Eye (tissue), 1 donor: ENCODE data around the gene GGT5.
A peak's percentile ranks its signal among the peaks of the same experiment; 100 is the strongest.
"Not testable (repeated sequence)": the region's sequence is repeated elsewhere in the genome, so short reads cannot be mapped to it uniquely, and the experiment has no call there.

Experiments
- DNase-seq: peaks from one replicate; pipeline ENCODE4 v3.0.0-alpha.2; 2015

GGT5 gene

GRCh38 chr22:24232124-24232523, 12.8 kb downstream of the GGT5 start:
- DNase-seq: no peak

GRCh38 chr22:24231706-24232105, 13.2 kb downstream of the GGT5 start:
- no peak for DNase-seq

GRCh38 chr22:24230911-24231656, 13.8 kb downstream of the GGT5 start:
- no peak for DNase-seq

GRCh38 chr22:24225951-24226350, 18.9 kb downstream of the GGT5 start:
- DNase-seq: no peak

- no peak for DNase-seq
Measured at GRCh38 chr22:24225044-24225601, 19.8 kb downstream of the GGT5 start.

GRCh38 chr22:24224468-24224867, 20.4 kb downstream of the GGT5 start:
- no peak for DNase-seq

- DNase-seq: no peak
Measured at GRCh38 chr22:24219750-24220149, 25.1 kb downstream of the GGT5 start.

GRCh38 chr22:24217384-24217783, 27.5 kb downstream of the GGT5 start:
- DNase-seq: no peak

- no peak for DNase-seq
Measured at GRCh38 chr22:24216541-24217209, 28.2 kb downstream of the GGT5 start.

- DNase-seq: no peak
Measured at GRCh38 chr22:24214467-24215285, 30.2 kb downstream of the GGT5 start.

- DNase-seq: not testable (repeated sequence)
Measured at GRCh38 chr22:24213111-24213510, 31.8 kb downstream of the GGT5 start.

GRCh38 chr22:24211716-24212115, 33.2 kb downstream of the GGT5 start:
- DNase-seq: not testable (repeated sequence)

GRCh38 chr22:24210409-24210808, 34.5 kb downstream of the GGT5 start:
- DNase-seq: not testable (repeated sequence)

GRCh38 chr22:24209687-24210086, 35.2 kb downstream of the GGT5 start:
- DNase-seq: no peak

GRCh38 chr22:24209016-24209415, 35.9 kb downstream of the GGT5 start:
- no peak for DNase-seq

GRCh38 chr22:24208012-24208749, 36.7 kb downstream of the GGT5 start:
- peak; percentile 20 for DNase-seq

- DNase-seq: no peak
Measured at GRCh38 chr22:24207264-24208011, 37.4 kb downstream of the GGT5 start.

GRCh38 chr22:24206460-24207263, 38.2 kb downstream of the GGT5 start:
- not testable (repeated sequence) for DNase-seq

- no peak for DNase-seq
Measured at GRCh38 chr22:24205438-24206195, 39.3 kb downstream of the GGT5 start.

GRCh38 chr22:24203856-24204255, 41.0 kb downstream of the GGT5 start:
- DNase-seq: not testable (repeated sequence)
